NCI-H2107 treated with DMSO at 0.1 percent for 48 hours (cell line): ENCODE data around the gene AADAT.
A peak's percentile ranks its signal among the peaks of the same experiment; 100 is the strongest.
"Not testable (repeated sequence)": the region's sequence is repeated elsewhere in the genome, so short reads cannot be mapped to it uniquely, and the experiment has no call there.

ENCODE experiments used
- DNase-seq: peaks from one replicate; lab custom pipeline; 2025; ENCODE audit not compliant: unreplicated experiment; lab: John Stamatoyannopoulos, UW

AADAT gene

DNA sequence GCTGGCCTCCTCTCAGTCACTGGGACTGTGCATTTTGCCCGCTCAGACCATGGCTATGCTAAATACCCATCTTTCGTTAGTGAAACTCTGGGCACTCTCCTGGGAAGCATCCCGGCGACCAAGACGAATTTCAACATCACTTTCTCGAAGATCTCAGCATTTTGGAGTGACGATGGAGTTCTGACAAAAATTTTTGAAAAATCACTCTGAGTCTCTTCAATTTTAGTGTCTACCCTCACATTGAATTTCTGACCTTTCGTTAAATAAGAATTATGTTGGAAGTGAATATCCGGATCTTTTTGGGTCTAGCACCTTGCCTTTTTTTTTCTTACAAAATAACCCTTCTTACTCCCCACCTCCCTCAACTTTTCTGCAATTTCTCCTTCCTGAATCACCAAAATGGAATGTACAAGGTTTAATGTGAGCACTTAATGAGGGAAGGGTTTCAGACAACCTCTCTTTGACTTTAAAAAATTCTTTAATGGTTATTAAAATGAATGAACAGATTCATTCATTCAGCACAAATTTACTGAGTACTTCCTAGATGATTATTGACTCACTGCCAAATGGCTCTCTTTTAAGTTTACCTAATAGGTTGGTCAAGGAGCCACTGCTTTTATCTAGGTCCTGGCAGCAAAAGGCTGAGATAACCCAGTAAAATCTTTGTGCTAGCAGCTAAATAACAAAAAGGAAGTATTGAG is 746 bp upstream of the AADAT start:
- no peak for DNase-seq

DNA sequence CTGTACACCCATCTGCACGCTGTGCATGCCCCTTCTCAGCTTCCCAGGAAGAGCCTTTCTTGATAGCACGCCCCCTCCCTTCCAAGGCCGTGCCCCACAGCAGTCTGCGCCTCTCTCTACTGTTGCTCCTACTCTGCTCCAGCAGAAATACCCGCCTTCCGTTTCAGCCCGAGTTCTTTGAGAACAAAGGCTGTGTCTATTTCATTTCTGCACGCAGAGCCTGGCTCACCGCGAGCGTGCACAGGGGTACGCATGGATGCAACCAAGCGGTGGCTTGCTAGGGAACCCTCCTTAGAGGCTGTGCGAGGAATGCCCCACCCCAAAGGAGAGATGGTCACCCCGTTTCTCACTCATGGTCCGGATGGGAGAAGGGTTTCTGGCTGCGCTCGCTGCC is 485 bp downstream of the AADAT start:
- DNase-seq, result peak; percentile 11

DNA sequence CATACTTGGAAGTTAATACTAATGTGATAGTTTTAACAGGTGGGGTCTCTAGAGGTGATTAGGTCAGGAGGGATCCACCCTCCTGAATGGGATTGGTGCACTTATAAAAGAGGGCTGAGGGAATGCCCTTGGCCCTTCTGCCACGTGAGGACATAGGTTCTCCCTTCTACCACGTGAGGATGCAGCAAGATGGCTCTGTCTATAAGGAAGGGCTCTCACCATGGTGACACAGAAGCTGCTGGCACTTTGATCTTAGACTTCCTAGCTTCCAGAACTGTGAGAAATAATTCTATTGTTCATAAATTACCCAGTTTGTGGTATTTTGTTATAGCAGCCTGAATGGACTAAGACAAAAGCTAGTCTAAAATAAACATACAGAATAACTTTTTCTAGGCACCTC is 1.0 kb downstream of the AADAT start:
- DNase-seq, result no peak

DNA sequence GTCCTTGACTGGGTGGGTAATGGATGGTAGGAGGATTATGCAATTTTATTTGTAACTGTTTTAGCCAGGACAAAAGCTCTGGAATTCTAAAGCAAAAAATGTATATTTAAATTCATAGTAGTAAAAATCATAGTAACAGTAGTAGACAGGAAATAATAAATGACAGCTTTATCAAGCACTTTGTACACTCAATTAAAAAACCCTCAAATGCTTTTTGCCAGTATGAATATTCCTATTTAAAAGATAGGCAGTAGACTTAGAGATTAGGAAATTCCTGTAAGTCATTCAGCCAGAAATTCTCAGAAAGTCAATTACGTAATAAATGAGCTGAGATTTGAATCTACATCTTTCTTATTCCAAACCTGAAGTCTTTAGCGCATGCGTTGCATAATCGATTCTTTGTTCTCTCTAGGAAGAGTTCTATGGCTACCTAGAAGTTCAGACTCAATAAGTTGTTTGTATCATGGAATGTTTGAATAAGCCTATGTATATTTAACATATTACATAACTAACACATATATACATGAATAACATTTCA is 2.5 kb downstream of the AADAT start:
- DNase-seq, result no peak

DNA sequence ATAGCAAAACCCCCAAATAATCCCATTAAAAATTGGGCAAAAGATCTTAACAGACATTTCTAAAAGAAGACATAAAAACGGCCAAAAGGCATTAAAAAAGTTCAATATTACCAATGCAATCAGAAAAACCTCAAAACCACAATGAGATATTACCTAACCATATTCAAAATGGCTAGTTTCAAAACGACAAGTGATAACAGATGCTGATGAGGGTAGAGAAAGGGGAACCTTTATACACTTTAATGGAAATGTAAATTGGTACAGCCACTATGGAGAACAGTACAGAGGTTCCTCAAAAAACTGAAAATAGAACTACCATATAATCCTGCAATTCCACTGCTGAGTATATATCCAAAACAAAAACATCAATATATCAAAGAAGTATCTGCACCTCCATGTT is 6.2 kb downstream of the AADAT start:
- DNase-seq, result no peak

DNA sequence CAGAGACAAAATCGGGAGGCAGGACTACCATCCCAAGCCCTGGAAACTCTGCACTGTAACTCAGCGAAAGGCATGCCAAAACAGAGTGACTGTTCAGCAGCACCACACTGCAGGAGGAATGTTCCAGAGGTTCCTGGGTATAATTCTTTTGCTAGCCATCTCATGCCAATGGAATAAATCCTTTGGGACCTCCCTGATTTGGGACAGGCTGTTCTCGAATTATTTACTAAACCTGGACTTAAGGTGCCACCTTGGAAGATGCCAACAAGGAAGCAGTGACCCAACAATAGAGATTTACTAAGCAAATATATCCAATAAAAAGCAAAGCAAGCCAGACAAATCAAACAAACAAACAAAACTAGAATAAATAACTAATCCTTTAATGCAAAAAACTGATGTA is 9.3 kb downstream of the AADAT start:
- no peak for DNase-seq

DNA sequence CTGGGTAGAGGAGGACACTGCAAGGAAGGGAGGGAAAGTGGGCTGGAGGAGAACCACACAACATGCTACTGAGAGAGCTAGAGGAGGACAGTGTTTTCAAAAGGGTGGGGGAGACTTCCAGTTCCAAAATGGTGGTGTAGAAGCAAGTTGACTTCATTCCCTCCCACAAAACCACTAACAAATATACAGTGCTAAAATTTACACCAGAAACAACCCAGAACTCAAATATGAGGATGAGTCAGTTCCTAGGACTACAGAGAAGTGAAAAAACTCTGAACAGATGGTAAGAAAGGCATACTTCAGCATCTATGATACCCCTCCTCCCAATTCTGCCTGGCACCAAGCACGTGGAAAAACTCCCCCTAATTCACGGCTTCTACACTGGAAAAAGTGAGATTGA is 9.8 kb downstream of the AADAT start:
- DNase-seq, result no peak

DNA sequence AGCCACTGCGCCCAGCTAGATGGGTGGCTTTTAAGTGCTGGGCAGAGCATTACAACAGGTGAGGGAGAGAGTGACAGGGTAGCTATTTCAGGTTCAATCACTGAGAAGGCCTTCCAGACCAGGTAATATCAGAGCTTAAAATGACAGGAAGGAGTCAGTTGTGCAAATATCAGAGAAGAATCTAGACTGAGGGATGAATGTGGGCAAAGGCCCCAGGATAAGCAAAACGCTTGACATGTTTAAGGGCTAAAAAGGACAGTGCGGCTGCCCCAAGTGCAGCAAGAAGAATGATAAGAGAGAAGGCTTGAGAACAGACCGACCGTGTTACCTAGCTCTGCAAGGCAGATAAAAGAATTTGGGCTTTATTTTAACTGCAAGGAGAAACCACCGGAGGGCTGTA is 18.6 kb downstream of the AADAT start:
- DNase-seq, result no peak

DNA sequence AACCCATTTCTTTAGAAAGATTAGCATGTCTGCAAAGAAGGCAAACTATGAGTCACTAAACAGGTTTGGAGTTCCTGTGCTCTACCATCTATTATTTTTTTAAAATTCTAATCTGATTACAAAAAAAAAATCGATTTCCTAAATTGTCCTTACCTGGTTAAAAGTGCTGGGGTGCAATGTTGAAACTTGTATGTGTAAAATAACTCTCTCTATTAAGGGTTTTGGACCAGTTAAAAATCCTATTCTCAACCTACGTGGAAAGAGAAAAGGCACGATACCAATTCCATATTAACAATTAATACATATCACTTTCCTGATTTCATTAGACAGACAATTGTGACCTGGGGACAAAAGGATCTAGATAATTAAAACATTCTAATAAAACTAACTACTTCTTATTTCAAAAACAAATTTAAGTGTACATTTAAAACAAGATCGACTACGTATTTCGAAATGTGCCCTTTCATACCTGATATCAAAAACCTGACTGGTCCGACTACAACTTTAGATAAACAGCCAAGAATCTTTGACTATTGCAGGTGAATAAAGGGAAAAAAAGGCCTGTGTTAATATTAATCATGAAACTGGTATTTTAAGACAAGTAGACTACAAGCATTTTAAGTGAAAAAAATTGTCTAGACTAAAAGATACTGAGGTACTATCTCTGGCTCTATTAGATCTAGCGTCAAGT is 21.2 kb downstream of the AADAT start:
- DNase-seq, result no peak

DNA sequence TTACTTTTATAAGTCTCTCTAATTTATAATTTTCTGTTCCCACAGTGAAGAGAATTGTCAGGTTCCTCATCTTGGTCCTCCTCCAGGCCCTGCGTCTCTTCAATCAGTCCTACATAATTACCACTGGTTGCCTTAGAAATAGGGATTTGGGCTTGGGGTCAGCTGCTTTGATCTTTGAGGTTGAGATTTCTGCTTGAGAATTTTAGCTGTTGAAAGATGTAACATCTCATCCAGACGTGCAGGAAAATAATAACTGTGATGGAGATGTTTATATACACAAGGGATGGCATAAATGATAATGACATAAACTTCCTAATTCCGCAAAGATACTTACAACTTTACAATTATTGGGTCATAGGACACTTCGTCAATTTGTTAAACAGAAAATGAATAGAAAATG is 30.3 kb downstream of the AADAT start:
- no peak for DNase-seq

DNA sequence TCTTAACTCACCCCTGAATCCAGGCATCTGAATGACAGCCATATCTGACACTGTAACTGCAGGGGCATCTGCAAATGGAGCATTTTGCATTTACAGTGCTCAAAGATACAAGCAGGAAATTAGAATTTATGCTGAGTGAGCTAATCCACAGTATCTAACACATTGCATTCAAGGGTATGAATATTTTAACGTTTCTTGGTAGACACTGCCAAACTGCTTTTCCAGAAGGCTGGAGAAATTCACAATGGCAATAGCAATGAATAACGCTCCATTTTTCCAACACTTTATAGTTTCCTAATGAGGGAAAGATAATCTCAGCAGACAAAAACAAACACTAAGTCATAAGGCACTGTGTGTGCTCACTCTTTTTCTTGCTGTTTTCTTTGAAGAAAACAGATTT is 30.9 kb downstream of the AADAT start:
- DNase-seq, result no peak

DNA sequence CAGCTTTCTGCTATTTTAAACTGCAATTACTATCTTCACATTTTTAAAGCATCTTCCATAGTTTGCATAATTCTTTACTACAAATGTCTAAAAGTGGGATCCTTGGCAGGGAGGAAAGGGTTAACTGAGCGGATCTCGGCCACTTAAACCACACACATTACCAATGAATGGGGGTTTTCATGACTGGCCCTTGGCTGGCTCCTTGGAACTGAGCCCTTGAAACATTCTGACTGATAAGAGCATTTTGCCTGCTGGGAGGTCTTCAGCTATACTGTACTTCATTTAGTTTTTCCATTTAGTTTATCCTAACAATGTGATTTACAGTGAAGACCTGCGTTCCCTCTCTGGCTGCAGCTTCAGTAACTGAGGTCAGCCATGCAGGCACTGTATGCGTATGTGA is 31.9 kb downstream of the AADAT start:
- no peak for DNase-seq

DNA sequence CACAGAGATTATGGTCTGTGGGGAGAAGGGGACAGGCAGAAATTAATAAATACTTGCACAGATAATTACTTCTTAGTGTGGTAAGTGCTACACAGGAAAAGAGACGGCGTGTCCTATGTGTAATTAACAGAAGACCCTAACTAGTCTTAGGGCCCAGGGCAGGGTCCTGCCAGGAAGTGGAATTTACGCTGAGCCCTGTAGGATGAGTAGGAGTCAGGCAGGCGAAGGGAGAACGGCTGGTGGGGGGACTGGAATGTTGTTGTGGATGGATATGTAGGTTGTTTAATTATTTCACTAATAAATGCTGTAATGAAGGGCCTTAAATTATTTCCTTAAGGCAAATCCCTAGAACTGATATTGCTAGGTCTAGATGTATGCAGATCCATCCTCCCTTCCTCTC is 36.8 kb downstream of the AADAT start:
- DNase-seq, result no peak

DNA sequence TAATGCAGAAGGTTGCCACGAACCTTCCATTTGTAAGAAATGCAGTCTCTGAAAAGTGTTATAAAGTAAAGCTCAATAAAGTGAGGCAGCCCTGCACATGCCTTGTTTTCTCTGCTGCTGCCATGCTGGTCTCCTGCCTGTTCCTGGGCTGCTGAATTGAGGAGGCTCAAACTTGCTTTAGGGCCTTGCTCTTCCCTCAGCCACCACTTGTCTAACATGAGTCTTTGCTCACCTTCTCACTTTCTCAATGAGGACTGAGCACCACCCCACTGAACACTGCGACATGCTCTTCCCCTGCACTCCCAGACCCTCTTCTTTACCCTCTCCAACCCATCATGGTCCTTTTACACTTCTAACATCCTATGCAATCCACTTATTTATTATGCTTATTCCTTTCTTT is 38.4 kb downstream of the AADAT start:
- no peak for DNase-seq

DNA sequence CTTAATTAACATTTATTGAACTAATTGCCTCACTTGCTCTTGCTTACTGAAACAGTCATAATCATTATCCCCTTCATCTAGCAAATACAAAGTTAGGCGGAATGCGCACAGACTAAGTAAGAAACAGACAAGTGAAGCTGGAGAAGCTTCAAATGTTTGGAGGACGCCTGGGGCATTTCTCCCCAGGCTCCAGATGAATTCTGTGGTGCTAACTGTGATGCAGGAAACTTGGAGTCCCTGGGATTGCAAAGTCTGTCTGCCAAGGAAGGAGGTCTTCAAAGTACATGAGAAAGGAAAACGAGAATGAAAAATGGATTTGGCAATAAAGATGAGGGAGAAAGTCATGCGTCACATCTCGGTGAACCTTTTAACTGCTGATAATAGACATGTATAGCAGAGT is 40.0 kb downstream of the AADAT start:
- DNase-seq, result no peak

DNA sequence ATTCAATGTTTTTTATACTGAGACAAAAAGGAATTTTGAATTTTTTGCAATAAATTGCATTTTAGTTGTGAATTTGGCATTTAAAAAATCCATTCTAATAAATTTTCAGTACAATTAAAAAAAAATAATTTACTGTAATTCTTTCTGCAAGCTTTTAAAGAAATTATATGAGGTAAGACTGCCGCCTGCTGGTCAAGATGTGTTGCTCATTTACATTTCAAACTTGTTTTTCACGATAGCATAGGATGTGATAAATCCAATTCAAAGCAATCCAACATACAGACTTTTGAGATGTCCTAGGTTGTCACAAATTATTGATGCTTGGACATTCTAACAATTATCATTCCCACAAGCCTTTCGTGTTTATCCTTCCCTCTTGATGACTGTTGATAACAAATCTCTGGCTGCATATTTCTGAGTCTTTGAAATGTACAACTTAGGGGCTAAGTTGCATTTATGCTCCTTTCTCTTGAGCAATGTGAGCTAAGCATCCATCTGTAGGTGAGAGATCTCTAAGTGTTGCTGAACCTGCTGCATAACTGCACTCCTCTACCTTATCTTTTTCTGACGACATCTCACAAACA is 41.9 kb downstream of the AADAT start:
- no peak for DNase-seq

DNA sequence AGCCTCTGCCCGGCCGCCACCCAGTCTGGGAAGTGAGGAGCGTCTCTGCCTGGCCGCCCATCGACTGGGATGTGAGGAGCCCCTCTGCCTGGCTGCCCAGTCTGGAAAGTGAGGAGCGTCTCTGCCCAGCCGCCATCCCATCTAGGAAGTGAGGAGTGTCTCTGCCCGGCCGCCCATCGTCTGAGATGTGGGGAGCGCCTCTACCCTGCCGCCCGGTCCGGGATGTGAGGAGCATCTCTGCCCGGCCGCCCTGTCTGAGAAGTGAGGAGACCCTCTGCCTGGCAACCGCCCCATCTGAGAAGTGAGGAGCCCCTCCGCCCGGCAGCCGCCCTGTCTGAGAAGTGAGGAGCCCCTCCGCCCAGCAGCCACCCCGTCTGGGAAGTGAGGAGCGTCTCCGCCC is 43.6 kb downstream of the AADAT start:
- not testable (repeated sequence) for DNase-seq

DNA sequence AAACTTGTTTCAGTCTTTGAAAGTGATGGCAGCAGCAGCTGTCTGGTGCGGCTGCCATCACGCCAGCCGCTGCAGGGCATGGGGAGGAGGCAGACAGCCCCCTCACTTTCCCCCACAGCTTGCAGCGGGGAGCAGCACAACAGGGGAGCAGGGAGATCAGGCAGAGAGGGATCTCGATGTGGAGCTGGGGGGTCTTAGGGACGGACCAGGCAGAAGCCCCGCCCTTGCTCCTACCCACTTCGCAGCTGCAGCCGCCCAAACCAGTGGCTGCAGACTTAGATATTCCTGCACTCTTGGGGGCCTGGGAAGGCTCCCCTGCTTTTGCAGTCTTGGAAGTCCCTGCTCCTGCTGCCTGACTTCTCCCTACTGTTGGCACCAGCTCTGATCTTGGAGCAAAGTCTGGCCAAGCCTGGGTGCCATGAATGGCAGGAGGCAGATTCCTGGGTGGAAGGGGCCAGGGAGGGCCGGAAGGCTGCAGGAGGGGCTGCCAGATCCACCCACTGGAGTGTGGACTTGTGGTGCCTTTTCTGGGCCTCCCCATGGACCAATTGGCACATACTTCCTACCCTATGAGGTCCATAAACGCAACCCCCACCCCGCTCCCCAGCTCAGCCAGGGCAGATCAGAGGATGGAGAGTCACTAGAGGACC is 49.6 kb downstream of the AADAT start:
- DNase-seq, result no peak

DNA sequence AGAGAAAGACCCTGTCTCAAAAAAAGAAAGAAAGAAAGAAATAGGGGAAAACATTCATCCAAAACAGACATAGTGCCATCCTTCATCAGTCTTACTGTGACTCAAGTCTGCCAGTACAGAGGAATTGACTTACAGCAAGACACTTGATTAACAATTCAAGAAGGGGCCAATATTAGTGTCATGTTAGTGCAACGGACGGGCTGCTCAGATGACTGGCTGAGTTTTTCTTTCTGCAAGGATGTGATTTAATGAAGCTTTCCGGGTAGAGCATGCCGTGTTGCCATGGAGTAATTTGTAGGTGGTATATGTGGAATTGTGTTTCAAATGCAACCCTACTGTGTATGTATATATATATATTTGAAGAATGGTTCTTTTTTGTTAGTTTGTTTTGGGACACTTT is 51.0 kb downstream of the AADAT start:
- DNase-seq, result no peak

DNA sequence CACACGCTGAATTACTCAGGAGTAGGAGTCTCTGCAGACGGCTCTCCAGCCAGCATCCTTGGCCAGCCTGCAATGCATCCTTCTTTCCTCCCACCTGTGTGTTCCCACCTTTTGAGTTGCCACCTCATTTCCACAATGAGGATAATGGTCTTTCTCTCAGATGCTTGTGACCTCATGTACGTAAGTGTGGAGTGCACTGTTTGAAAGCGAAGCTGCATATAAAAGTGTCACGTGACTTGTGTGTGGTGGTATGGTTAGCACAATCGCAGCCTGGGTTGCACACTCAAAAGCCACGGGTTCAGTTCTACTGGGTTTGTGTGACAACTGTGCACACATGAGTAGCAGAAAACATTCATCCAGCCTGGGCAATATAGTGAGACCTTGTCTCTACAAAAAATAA is 51.5 kb downstream of the AADAT start:
- no peak for DNase-seq

DNA sequence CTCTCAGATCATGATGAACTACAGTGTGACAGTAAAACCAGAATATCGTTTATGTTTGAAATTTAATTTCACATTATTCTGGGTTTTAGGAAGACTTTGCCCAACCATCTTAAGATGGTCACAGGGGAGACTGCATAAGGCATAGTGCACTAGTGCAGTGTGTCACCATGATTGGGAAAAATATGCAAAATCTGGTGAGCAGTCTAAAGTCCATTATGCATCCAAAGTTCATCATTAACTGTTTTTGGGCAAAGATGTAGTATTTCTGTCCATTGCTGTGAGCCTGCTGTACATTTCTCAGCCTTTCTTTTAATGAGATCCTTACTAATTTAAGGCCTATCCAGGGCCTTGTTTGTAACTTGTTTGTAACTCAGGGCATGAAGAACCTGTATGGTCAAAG is 52.3 kb downstream of the AADAT start:
- DNase-seq, result no peak

DNA sequence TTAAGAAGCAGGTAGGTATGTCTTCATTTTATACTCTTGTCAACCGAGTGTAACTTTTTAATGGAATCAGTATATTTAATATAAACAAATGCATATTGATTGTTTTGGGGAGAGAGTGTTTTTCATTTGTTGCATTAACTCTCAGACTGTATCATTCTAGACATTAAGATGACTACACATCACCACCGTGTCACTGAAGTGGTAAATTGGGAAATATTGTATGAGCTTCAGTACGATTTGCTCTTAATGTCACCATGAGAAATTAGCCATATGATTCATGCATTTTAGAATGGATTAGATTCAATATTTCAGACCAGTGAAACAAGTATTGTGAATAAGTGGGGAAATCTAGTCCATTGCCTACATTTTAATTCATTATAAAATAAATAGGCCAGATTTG is 53.9 kb downstream of the AADAT start:
- DNase-seq, result no peak
